DLD1 (cell line): ENCODE data around the gene STRN4.
"Not testable (repeated sequence)": the region's sequence is repeated elsewhere in the genome, so short reads cannot be mapped to it uniquely, and the experiment has no call there.

Experiments
- in situ Hi-C: cut with HindIII; loops from 2 replicates; pipeline ENCODE4 v1.10.0; 2017; ENCODE audit warnings: low sequenced_read_pairs

The STRN4 gene

DNA sequence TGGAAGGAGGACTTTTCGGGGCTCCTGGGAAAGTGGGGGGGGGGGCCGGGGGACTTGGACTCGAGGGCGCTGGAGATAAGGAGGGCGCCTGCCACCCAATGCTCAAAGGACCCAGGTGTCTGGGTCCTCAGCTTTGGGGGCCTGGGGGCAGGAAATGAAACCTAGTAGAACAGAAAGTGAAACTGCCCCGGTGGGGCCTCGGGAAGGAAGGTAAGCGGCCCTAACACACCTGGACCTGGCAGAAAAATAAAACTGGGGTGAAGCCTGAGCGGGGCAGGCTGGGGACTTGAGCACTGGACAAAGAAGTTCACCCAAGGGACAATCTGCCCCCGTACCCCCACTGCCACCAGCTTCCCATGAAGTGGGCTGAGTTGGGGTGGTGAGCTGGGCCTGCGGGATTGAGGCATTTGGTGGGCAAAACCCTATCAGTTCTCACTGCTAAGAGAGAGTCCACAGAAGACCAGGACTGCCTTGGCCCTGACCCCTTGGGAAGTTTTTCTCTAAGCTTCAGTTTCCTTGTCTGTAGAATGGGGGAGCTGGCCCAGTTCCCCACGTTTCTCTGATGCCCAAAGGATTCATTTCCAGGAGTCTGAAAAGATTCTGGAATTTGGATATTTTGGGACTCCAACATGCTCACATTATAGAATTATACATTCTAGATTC lies 31.7 kb downstream of the STRN4 start:
- in situ Hi-C loops: no loop called here

- in situ Hi-C loops: no loop called here
Measured at GRCh38 chr19:46713781-46714443, 32.3 kb downstream of the STRN4 start.

- in situ Hi-C loops: not testable (repeated sequence)
Measured at GRCh38 chr19:46712768-46713338, 33.4 kb downstream of the STRN4 start.

DNA sequence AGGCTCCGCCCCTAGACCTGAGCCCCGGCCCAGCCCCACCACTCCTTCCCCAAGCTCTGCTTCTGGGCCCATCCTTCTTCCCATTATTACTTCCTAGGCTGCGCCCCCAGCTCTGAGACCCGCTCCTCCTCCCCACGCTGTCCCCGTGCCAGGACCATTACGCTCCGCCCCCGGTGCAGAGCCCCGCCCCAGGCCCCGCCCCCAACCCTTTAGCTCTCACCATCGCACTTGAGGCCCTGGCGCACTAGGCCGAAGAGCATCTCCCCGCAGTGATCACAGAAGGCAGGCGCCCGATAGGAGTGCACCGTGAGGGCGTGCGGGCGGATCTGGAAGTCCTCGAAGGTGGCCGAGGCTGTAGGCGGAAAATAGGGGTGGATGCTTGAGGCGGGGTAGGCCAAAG lies 35.6 kb downstream of the STRN4 start:
- in situ Hi-C loops: no loop called here

GRCh38 chr19:46704379-46705076 lies 41.7 kb downstream of the STRN4 start:
- in situ Hi-C loops: no loop called here

DNA sequence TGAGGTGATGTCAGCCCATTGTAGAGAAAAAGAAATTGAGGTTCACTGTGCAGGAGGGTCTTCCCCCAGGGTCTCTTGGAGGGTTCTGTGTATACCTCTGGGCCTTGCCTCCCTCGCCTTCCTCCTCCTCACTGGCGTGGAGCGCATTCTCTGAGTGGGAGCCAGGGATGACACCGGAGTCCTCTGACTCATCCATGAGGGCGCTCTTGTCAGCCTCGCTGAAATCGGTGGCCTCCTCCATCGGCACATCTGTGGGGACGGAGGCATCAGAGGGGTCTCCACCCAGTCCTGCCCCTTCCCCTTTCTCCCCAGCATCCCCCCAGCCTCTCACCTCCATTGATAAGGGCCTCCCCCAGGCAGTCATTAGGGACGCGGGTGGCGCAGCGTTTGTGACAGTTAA lies 45.5 kb downstream of the STRN4 start:
- in situ Hi-C loops: no loop called here

- in situ Hi-C loops: no loop called here
Measured at GRCh38 chr19:46698395-46699321, 47.6 kb downstream of the STRN4 start.

GRCh38 chr19:46697204-46697960 lies 48.9 kb downstream of the STRN4 start:
- in situ Hi-C loops: no loop called here

DNA sequence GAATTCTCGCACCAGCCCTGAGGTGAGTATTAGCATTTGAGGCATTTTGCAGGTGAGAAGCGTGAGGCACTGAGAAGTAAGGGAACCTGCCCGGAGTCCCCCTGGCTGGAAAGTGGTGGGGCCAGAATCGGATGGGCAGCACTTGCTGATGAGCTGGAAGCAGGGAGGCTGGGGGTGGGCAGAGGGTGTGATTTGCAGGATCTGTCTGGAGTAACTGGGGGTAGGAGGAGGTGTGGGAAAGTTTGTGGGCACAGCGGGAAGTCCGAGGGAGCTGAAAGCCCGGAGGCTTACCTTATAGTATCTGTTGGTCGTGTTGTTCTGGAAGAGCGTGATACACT lies 49.4 kb downstream of the STRN4 start:
- in situ Hi-C loops: no loop called here

DNA sequence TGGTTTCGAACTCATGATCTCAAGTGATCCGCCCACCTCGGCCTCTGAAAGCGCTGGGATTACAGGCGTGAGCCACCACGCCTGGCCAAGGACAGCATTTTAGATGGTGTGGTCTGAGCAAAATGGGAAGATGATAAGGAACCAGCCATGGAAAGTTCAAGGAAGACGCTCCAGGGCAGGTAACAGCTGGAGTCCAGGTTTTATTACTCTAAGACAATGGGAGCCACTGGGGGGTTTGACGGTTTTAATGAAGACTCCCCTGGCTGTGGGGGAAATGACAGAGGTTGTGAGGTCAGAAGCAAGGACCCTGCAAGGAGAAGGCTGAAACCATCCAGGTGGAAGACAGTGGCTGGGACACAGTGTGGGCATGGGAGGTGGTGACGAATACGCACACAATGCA lies 50.2 kb downstream of the STRN4 start:
- in situ Hi-C loops: no loop called here

- in situ Hi-C loops: no loop called here
Measured at GRCh38 chr19:46693760-46694159, 52.5 kb downstream of the STRN4 start.

DNA sequence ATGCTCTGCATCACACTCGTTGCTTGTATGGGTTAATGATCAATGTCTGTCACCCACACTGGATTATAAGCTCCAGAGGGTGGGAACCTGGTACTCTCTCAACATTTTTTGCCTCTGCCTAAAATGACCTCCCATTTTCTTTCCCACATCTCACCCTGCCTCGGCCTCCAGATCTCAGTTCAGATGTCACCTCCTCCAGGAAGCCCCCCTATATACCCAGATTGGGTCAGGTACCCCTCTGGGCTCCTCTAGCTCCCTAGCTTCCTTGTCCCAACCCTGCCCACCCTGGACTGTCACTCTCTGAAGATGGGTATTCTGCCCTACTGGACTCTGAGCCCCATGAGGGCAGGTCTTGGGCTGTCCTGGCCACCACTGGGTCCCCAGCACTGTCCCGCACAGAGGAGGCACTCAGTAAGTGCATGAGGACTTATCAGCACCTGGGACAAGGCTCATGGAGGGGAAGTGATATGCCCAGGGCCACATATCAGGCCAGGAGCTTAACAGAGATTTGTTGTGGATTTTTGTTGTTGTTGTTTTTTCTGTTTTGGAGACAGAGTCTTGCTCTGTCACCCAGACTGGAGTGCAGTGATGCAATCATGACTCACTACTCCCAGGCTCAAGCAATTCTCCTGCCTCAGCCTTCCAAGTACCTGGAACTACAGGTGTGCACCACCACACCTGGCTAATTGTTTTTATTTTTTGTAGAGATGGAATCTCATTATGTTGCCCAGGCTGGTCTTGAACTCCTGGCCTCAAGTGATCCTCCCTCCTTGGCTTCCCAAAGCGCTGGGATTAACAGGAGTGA lies 53.1 kb downstream of the STRN4 start:
- in situ Hi-C loops: no loop called here

GRCh38 chr19:46691948-46692347 lies 54.3 kb downstream of the STRN4 start:
- in situ Hi-C loops: no loop called here

- in situ Hi-C loops: no loop called here
Measured at GRCh38 chr19:46691104-46691503, 55.1 kb downstream of the STRN4 start.

- in situ Hi-C loops: no loop called here
Measured at GRCh38 chr19:46689358-46689757, 56.9 kb downstream of the STRN4 start.

- in situ Hi-C loops: no loop called here
Measured at GRCh38 chr19:46687438-46688145, 58.7 kb downstream of the STRN4 start.

DNA sequence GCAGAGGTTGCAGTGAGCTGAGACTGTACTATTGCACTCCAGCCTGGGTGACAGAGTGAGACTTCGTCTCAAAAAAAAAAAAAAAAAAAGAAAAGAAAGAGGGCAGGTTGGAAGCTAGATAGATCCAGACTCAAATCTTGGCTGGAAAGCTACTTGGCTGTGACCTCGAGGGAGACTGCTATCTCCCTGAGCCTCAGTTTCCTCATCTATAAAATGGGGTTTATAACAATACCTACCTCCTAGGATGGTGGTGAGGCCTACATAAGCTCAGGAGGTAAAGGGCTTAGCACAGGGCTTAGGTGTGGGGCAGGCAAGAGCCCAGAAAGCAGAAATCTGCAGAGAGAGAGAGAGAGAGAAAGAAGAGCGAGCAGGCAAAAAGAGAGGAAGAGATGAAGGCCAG lies 61.1 kb downstream of the STRN4 start:
- in situ Hi-C loops: no loop called here

DNA sequence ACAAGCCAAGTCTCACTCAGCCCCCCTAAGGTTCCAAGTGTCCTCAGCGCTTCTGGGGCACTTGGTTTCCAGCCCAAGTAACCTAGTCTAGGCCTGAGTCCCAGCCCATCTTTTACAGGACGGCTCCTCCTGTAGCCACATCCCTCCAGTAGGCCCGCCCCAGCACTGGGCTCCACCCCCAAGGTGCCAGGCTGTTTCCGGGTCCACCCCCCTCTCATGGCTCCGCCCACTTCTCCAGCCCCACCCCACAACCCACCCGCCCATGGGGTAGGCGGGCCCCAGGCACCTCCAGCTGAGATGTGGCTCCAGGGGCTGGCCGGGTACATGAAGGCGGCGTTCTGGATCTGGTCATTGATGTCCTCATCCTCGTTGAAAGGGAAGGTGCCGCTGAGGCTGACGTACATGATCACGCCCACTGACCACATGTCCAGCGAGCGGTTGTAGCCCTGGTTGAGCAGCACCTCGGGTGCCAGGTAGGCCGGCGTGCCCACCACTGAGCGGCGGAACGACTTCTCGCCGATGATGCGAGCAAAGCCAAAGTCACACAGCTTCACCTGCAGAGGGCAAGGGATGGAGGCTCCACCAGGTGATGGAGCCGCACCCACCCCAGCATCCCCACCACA lies 68.0 kb downstream of the STRN4 start:
- in situ Hi-C loops: no loop called here
